ENCODE results near the gene SLC13A1.
"Not testable (repeated sequence)": the region's sequence is repeated elsewhere in the genome, so short reads cannot be mapped to it uniquely, and the experiment has no call there.

SLC13A1 gene

GRCh38 chr7:123199883-123200282, at the start of gene SLC13A1:
Gene SLC13A1, minus strand, starts transcription at chr7:123199969. Its CDS starts 23 bp downstream, at chr7:123199946.
- H3K9ac ChIP-seq (ENCODE audit: low read depth, low read length): no peak within 1 kb of the TSS
- no peaks in the 10 kb centered on the region for H3K4me1 ChIP-seq (ENCODE audit: insufficient read depth, low read length)
- no peaks in the 10 kb centered on the region for H3K36me3 ChIP-seq (ENCODE audit: insufficient read depth, low read length)
- no peaks in the 10 kb centered on the region for H3K9me3 ChIP-seq (ENCODE audit: control insufficient read depth, insufficient read depth, low read length)

- Histone ChIP-seq H3K9ac (ENCODE audit: low read depth, low read length) (no peak overlapping the region), H3K9me3 (ENCODE audit: control insufficient read depth, insufficient read depth, low read length) (no peaks in the 10 kb centered on the region), H3K36me3 (ENCODE audit: insufficient read depth, low read length) (no peaks in the 10 kb centered on the region), H3K4me1 (ENCODE audit: insufficient read depth, low read length) (no peaks in the 10 kb centered on the region)
Observed at GRCh38 chr7:123244768-123245167, 45.0 kb upstream of the SLC13A1 start.

GRCh38 chr7:123242467-123243092, 42.8 kb upstream of the SLC13A1 start:
- no peaks in the 10 kb centered on the region for H3K9me3 ChIP-seq (ENCODE audit: control insufficient read depth, insufficient read depth, low read length)
- H3K9ac ChIP-seq (ENCODE audit: low read depth, low read length): no peak overlapping the region
- no peaks in the 10 kb centered on the region for H3K4me1 ChIP-seq (ENCODE audit: insufficient read depth, low read length)
- no peaks in the 10 kb centered on the region for H3K36me3 ChIP-seq (ENCODE audit: insufficient read depth, low read length)

- H3K9me3 ChIP-seq (ENCODE audit: control insufficient read depth, insufficient read depth, low read length): no peaks in the 10 kb centered on the region
Observed at GRCh38 chr7:123241809-123242208, 42.0 kb upstream of the SLC13A1 start.

GRCh38 chr7:123231021-123232000, 31.5 kb upstream of the SLC13A1 start:
- no peaks in the 10 kb centered on the region for H3K9me3 ChIP-seq (ENCODE audit: control insufficient read depth, insufficient read depth, low read length)
- H3K36me3 ChIP-seq (ENCODE audit: insufficient read depth, low read length): no peaks in the 10 kb centered on the region
- H3K9ac ChIP-seq (ENCODE audit: low read depth, low read length): no peak overlapping the region
- H3K4me1 ChIP-seq (ENCODE audit: insufficient read depth, low read length): 0 out of 2 replicates have a peak, but pooled peaks cover 2% of the 10 kb centered on the region

More at GRCh38 chr7:123241809-123242208, 42.0 kb upstream of the SLC13A1 start:
- Histone ChIP-seq H3K4me1 (ENCODE audit: insufficient read depth, low read length) (no peaks in the 10 kb centered on the region), H3K9ac (ENCODE audit: low read depth, low read length) (no peak overlapping the region), H3K36me3 (ENCODE audit: insufficient read depth, low read length) (no peaks in the 10 kb centered on the region)

- H3K4me1 ChIP-seq (ENCODE audit: insufficient read depth, low read length): 0 out of 2 replicates have a peak, but pooled peaks cover 2% of the 10 kb centered on the region
Observed at GRCh38 chr7:123230603-123231002, 30.8 kb upstream of the SLC13A1 start.

GRCh38 chr7:123230147-123230546, 30.4 kb upstream of the SLC13A1 start:
- Histone ChIP-seq H3K4me1 (ENCODE audit: insufficient read depth, low read length) (0 out of 2 replicates have a peak, but pooled peaks cover 2% of the 10 kb centered on the region), H3K9me3 (ENCODE audit: control insufficient read depth, insufficient read depth, low read length) (no peaks in the 10 kb centered on the region), H3K36me3 (ENCODE audit: insufficient read depth, low read length) (no peaks in the 10 kb centered on the region), H3K9ac (ENCODE audit: low read depth, low read length) (no peak overlapping the region)

More at GRCh38 chr7:123230603-123231002, 30.8 kb upstream of the SLC13A1 start:
- no peaks in the 10 kb centered on the region for H3K9me3 ChIP-seq (ENCODE audit: control insufficient read depth, insufficient read depth, low read length)
- no peak overlapping the region for H3K9ac ChIP-seq (ENCODE audit: low read depth, low read length)
- no peaks in the 10 kb centered on the region for H3K36me3 ChIP-seq (ENCODE audit: insufficient read depth, low read length)

GRCh38 chr7:123229426-123229825, 29.7 kb upstream of the SLC13A1 start:
- Histone ChIP-seq H3K9ac (ENCODE audit: low read depth, low read length) (no peak overlapping the region), H3K36me3 (ENCODE audit: insufficient read depth, low read length) (no peaks in the 10 kb centered on the region), H3K9me3 (ENCODE audit: control insufficient read depth, insufficient read depth, low read length) (no peaks in the 10 kb centered on the region), H3K4me1 (ENCODE audit: insufficient read depth, low read length) (0 out of 2 replicates have a peak, but pooled peaks cover 2% of the 10 kb centered on the region)

GRCh38 chr7:123227666-123228065, 27.9 kb upstream of the SLC13A1 start:
- not testable (repeated sequence) for H3K9me3 ChIP-seq (ENCODE audit: control insufficient read depth, insufficient read depth, low read length); H3K36me3 ChIP-seq (ENCODE audit: insufficient read depth, low read length); H3K4me1 ChIP-seq (ENCODE audit: insufficient read depth, low read length); H3K9ac ChIP-seq (ENCODE audit: low read depth, low read length)

- Histone ChIP-seq H3K4me1 (ENCODE audit: insufficient read depth, low read length) (no peaks in the 10 kb centered on the region), H3K36me3 (ENCODE audit: insufficient read depth, low read length) (no peaks in the 10 kb centered on the region), H3K9ac (ENCODE audit: low read depth, low read length) (no peak overlapping the region), H3K9me3 (ENCODE audit: control insufficient read depth, insufficient read depth, low read length) (peaks cover 7% of the 10 kb centered on the region)
Observed at GRCh38 chr7:123220396-123220795, 20.6 kb upstream of the SLC13A1 start.

GRCh38 chr7:123218866-123219265, 19.1 kb upstream of the SLC13A1 start:
- H3K9ac ChIP-seq (ENCODE audit: low read depth, low read length): no peak overlapping the region
- no peaks in the 10 kb centered on the region for H3K4me1 ChIP-seq (ENCODE audit: insufficient read depth, low read length)
- peaks cover 10% of the 10 kb centered on the region for H3K9me3 ChIP-seq (ENCODE audit: control insufficient read depth, insufficient read depth, low read length)
- no peaks in the 10 kb centered on the region for H3K36me3 ChIP-seq (ENCODE audit: insufficient read depth, low read length)

GRCh38 chr7:123216825-123217224, 17.1 kb upstream of the SLC13A1 start:
- H3K4me1 ChIP-seq (ENCODE audit: insufficient read depth, low read length): no peaks in the 10 kb centered on the region
- no peak overlapping the region for H3K9ac ChIP-seq (ENCODE audit: low read depth, low read length)
- no peaks in the 10 kb centered on the region for H3K36me3 ChIP-seq (ENCODE audit: insufficient read depth, low read length)
- peaks cover 10% of the 10 kb centered on the region for H3K9me3 ChIP-seq (ENCODE audit: control insufficient read depth, insufficient read depth, low read length)

- Histone ChIP-seq H3K9me3 (ENCODE audit: control insufficient read depth, insufficient read depth, low read length) (peaks cover 10% of the 10 kb centered on the region), H3K9ac (ENCODE audit: low read depth, low read length) (no peak overlapping the region), H3K36me3 (ENCODE audit: insufficient read depth, low read length) (no peaks in the 10 kb centered on the region), H3K4me1 (ENCODE audit: insufficient read depth, low read length) (no peaks in the 10 kb centered on the region)
Observed at GRCh38 chr7:123215350-123215749, 15.6 kb upstream of the SLC13A1 start.

- H3K9me3 ChIP-seq (ENCODE audit: control insufficient read depth, insufficient read depth, low read length): 0 out of 2 replicates have a peak, but pooled peaks cover 6% of the 10 kb centered on the region
- no peaks in the 10 kb centered on the region for H3K36me3 ChIP-seq (ENCODE audit: insufficient read depth, low read length)
- no peak overlapping the region for H3K9ac ChIP-seq (ENCODE audit: low read depth, low read length)
- no peaks in the 10 kb centered on the region for H3K4me1 ChIP-seq (ENCODE audit: insufficient read depth, low read length)
Observed at GRCh38 chr7:123211545-123211944, 11.8 kb upstream of the SLC13A1 start.
